Endothelial cell (in vitro differentiated cells): ENCODE results near the gene RXFP2. TPM values are rescaled to one million over a fixed set of nuclear protein-coding genes. Genes with fewer than 3 reads are reported as not detected.

Experiments
- DNase-seq: peaks from one replicate; pipeline ENCODE4 v3.0.0; 2021; ENCODE audit warnings: low spot score
- H3K27ac Mint-ChIP-seq: one replicate; pipeline ENCODE4 v1.8.0; 2021; ENCODE audit warnings: mixed read lengths, inconsistent platforms; ENCODE audit not compliant: unreplicated experiment
- H3K27me3 Mint-ChIP-seq: one replicate; pipeline ENCODE4 v1.8.0; 2021; ENCODE audit warnings: mild to moderate bottlenecking, moderate library complexity, mixed read lengths, inconsistent platforms; ENCODE audit not compliant: unreplicated experiment
- H3K36me3 Mint-ChIP-seq: one replicate; pipeline ENCODE4 v1.8.0; 2021; ENCODE audit warnings: mild to moderate bottlenecking, low read depth, mixed read lengths, inconsistent platforms; ENCODE audit not compliant: unreplicated experiment
- H3K4me1 Mint-ChIP-seq: one replicate; pipeline ENCODE4 v1.8.0; 2021; ENCODE audit warnings: mild to moderate bottlenecking, mixed read lengths, inconsistent platforms; ENCODE audit not compliant: unreplicated experiment
- H3K4me3 Mint-ChIP-seq: one replicate; pipeline ENCODE4 v1.8.0; 2021; ENCODE audit warnings: mild to moderate bottlenecking, mixed read lengths, inconsistent platforms; ENCODE audit not compliant: unreplicated experiment
- H3K9me3 Mint-ChIP-seq: one replicate; pipeline ENCODE4 v1.8.0; 2021; ENCODE audit warnings: mixed read lengths, inconsistent platforms; ENCODE audit not compliant: unreplicated experiment
- total RNA-seq: library from RNA; stranded (reverse); fragmentation: NEBNext Ultra II Directional; extraction: Animal tissue kit (Norgen Biotek cat#: 25700); gene quantifications from one replicate; pipeline ENCODE4 v1.2.1, GENCODE V29; 2021; ENCODE audit not compliant: unreplicated experiment
- TF ChIP-seq, protein P1 (sequence below): fragments of 200-600 bp; sonication (generic); IDR thresholded peaks from one replicate; pipeline ENCODE4 v1.5.0; 2021; ENCODE audit warnings: antibody characterized with exemption; ENCODE audit not compliant: unreplicated experiment

RXFP2 gene
- total RNA-seq, 1 donor from 2014 or later, result not detected

DNA sequence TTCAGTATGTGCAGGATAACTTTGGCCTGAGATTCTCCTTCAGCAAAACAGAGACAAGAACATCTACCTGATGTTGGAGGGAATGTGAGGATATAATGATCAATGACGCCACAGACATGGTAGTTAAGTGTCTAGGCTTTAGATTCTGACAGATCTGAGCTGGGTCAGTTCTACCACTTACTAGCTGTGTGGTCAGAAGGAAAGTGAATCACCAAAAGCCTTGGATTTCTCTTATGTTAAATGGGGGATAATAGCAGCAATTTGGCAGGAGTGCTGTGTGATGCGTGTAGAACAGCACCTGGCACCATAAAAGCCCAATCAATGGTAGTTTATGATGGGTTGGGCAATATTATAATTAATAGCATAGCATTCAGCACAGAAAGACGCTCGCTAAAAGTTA, 41.7 kb downstream of the RXFP2 start:
- Mint-ChIP-seq H3K27me3 (peaks cover 1% of the 10 kb centered on the region), H3K36me3 (no peaks in the 10 kb centered on the region), H3K4me1 (no peaks in the 10 kb centered on the region), H3K9me3 (no peaks in the 10 kb centered on the region), H3K4me3 (no peak overlapping the region), H3K27ac (no peak overlapping the region)
- TF ChIP-seq, protein P1, sequence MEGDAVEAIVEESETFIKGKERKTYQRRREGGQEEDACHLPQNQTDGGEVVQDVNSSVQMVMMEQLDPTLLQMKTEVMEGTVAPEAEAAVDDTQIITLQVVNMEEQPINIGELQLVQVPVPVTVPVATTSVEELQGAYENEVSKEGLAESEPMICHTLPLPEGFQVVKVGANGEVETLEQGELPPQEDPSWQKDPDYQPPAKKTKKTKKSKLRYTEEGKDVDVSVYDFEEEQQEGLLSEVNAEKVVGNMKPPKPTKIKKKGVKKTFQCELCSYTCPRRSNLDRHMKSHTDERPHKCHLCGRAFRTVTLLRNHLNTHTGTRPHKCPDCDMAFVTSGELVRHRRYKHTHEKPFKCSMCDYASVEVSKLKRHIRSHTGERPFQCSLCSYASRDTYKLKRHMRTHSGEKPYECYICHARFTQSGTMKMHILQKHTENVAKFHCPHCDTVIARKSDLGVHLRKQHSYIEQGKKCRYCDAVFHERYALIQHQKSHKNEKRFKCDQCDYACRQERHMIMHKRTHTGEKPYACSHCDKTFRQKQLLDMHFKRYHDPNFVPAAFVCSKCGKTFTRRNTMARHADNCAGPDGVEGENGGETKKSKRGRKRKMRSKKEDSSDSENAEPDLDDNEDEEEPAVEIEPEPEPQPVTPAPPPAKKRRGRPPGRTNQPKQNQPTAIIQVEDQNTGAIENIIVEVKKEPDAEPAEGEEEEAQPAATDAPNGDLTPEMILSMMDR, result no peak
- DNase-seq, result no peak

DNA sequence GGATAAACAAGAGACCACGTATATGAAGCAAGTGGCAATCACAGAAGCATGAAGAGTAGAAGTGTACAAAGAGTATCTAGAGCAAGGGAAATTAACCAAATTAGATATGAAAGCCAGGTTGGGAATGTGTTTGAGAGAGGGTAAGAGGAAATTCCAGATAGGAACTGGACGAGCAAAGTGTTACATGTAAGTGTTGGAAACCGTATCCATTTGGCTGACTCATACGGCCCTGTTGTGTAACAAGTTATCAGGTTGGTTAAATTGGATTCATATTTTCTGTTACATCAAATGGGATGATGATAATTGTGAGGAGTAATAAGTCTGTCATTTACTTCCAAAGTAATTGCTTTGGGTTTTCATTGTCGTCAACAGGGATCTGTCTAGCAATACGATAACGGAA, 46.7 kb downstream of the RXFP2 start:
- DNase-seq, result no peak
- Mint-ChIP-seq H3K27ac (no peak overlapping the region), H3K9me3 (no peaks in the 10 kb centered on the region)

GRCh38 chr13:31790992-31791391, 51.7 kb downstream of the RXFP2 start:
- H3K27me3 Mint-ChIP-seq, result peaks cover 4% of the 10 kb centered on the region
- no peak overlapping the region for H3K4me3 Mint-ChIP-seq
- TF ChIP-seq, protein P1, result no peak
- peaks cover 5% of the 10 kb centered on the region for H3K4me1 Mint-ChIP-seq
- H3K27ac Mint-ChIP-seq, result no peak overlapping the region
- no peaks in the 10 kb centered on the region for H3K36me3 Mint-ChIP-seq
- no peak for DNase-seq
- H3K9me3 Mint-ChIP-seq, result no peaks in the 10 kb centered on the region

More for the DNA sequence above, 46.7 kb downstream of the RXFP2 start:
- TF ChIP-seq, protein P1, result no peak
- no peaks in the 10 kb centered on the region for H3K27me3 Mint-ChIP-seq
- no peaks in the 10 kb centered on the region for H3K4me1 Mint-ChIP-seq
- H3K36me3 Mint-ChIP-seq, result no peaks in the 10 kb centered on the region
- no peak overlapping the region for H3K4me3 Mint-ChIP-seq

DNA sequence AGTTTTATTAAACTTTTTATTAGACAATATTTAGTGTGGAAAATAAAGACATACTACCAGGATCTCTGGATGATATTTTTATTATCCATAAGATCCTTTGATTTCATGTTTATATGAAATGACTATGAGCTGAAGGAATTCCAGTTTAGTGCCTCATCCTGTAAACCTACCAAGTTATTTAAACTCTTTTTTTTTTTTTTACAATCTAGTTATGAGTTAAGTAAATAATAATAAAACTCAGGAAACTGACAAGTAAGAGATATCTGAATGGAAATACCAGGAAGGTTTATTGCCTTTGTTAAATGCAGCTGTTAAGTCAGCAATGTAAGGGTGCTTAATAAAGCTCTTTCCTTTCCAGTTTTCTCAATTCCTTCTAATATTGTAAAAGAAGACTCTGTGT, 53.9 kb downstream of the RXFP2 start:
- Mint-ChIP-seq H3K4me3 (no peak overlapping the region), H3K36me3 (no peaks in the 10 kb centered on the region)
- DNase-seq, result no peak

DNA sequence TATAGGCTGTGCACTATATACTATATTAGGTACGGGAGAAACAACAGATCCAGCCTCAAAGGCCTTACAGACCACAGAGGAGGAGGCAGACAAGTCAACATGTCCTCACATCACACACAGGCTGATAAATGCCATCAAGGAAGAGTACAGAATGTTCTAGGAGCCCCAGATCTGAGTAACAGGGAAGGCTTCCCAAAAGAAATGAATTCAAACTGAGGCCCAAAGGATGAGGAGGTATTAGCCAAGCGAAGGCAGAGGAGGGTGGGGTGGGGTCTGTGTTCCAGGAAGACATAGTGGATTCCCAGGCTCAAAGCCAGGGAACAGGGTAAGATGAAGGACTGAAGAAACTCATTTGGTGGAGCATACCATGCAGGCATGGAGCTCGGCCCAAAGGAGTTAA, 55.1 kb downstream of the RXFP2 start:
- no peak for DNase-seq
- no peaks in the 10 kb centered on the region for H3K9me3 Mint-ChIP-seq
- TF ChIP-seq, protein P1, result no peak
- no peak overlapping the region for H3K4me3 Mint-ChIP-seq
- H3K4me1 Mint-ChIP-seq, result peaks cover 5% of the 10 kb centered on the region
- peaks cover 4% of the 10 kb centered on the region for H3K27me3 Mint-ChIP-seq
- no peaks in the 10 kb centered on the region for H3K36me3 Mint-ChIP-seq
- H3K27ac Mint-ChIP-seq, result no peak overlapping the region

More for the DNA sequence above, 53.9 kb downstream of the RXFP2 start:
- Mint-ChIP-seq H3K27ac (no peak overlapping the region), H3K4me1 (peaks cover 5% of the 10 kb centered on the region), H3K27me3 (peaks cover 4% of the 10 kb centered on the region), H3K9me3 (no peaks in the 10 kb centered on the region)
- TF ChIP-seq, protein P1, result no peak
